ENCODE measurements around the gene EIF3C.
"Not testable (repeated sequence)": the region's sequence is repeated elsewhere in the genome, so short reads cannot be mapped to it uniquely, and the experiment has no call there.

Gene EIF3C

DNA sequence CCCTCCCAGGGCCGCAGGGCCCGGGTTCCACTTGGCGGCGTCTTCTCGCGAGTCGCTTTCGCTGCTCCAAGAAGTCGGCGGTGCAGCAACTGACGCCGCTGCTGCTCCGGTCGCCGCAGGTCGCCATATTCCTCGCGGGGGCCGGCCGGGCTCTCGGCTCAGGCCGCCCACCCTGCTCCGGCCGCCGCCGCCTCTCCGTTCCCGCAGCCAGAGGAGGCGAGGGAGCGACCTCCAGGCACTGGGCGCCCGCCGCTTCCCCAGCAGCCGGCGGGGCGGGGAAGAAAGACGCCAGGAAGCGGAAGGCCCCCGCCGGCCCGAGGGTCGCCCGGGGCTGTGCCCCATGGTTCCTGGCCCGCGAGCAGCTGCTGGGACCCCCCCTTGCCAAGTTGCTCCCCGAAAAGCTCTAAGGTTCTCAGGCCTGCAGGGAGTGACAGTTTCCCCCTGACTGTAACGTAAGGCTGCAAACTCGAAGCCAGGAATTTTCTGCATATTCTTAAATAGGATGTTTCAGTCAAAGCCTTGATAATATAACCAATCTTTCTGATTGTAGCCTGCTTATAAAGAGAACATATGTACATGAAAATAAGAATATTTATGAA is 39.3 kb downstream of the EIF3C start:
- DNase-seq, result not testable (repeated sequence)

- not testable (repeated sequence) for DNase-seq
Observed at GRCh38 chr16:28751487-28751886, 40.2 kb downstream of the EIF3C start, which contains the start of gene NPIPB9. Gene NPIPB9 (plus strand): TSS chr16:28751787.

GRCh38 chr16:28781697-28782096 is 70.4 kb downstream of the EIF3C start:
- not testable (repeated sequence) for DNase-seq

- DNase-seq, result not testable (repeated sequence)
Observed at GRCh38 chr16:28782357-28782756, 71.1 kb downstream of the EIF3C start.

Data from CD4-positive, alpha-beta T cell treated with Interleukin-6 for 4 hours (primary cell).